Measurements from ENCODE around the gene NCOR2.

- TF ChIP-seq, protein P1, sequence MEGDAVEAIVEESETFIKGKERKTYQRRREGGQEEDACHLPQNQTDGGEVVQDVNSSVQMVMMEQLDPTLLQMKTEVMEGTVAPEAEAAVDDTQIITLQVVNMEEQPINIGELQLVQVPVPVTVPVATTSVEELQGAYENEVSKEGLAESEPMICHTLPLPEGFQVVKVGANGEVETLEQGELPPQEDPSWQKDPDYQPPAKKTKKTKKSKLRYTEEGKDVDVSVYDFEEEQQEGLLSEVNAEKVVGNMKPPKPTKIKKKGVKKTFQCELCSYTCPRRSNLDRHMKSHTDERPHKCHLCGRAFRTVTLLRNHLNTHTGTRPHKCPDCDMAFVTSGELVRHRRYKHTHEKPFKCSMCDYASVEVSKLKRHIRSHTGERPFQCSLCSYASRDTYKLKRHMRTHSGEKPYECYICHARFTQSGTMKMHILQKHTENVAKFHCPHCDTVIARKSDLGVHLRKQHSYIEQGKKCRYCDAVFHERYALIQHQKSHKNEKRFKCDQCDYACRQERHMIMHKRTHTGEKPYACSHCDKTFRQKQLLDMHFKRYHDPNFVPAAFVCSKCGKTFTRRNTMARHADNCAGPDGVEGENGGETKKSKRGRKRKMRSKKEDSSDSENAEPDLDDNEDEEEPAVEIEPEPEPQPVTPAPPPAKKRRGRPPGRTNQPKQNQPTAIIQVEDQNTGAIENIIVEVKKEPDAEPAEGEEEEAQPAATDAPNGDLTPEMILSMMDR (IDR thresholded peaks at IDR 0.05): no peak
- TF ChIP-seq POLR2A (IDR thresholded peaks at IDR 0.05) (no peak), POLR2AphosphoS5 (IDR thresholded peaks at IDR 0.05) (no peak), EP300 (IDR thresholded peaks at IDR 0.05) (no peak)
Measured at GRCh38 chr12:124597041-124597440, 29.6 kb upstream of the NCOR2 start.

All from suprapubic skin (tissue), 4 donors.